Gastroesophageal sphincter (tissue), 3 donors: ENCODE results near the gene SDHB.

Experiments
- EP300 ChIP-seq: sonication (generic); formaldehyde crosslinking; IDR thresholded peaks from one replicate; pipeline ENCODE4 v1.6.1; 2017; ENCODE audit warnings: antibody characterized with exemption, mild to moderate bottlenecking
- POLR2A ChIP-seq, 2 donors: fragments of 450-650 bp; IDR thresholded peaks; one replicate each; pipeline ENCODE4 v1.6.1; 2017; ENCODE audit warnings: antibody characterized with exemption in 2 of 2, mild to moderate bottlenecking in 2 of 2, moderate library complexity in 1 of 2
- POLR2AphosphoS5 ChIP-seq: sonication (generic); formaldehyde crosslinking; IDR thresholded peaks from one replicate; pipeline ENCODE4 v1.6.1; 2017; ENCODE audit warnings: antibody characterized with exemption
- TF ChIP-seq, protein P1 (sequence below), 4 experiments: fragments of 200-600 bp in 2 of 4; fragments of 450-650 bp in 2 of 4; sonication (generic) in 1 of 4; IDR thresholded peaks; one replicate each; pipeline ENCODE4 v1.5.1; 2017 to 2019; ENCODE audit warnings: antibody characterized with exemption in 4 of 4, mild to moderate bottlenecking in 2 of 4, moderate library complexity in 2 of 4

DNA sequence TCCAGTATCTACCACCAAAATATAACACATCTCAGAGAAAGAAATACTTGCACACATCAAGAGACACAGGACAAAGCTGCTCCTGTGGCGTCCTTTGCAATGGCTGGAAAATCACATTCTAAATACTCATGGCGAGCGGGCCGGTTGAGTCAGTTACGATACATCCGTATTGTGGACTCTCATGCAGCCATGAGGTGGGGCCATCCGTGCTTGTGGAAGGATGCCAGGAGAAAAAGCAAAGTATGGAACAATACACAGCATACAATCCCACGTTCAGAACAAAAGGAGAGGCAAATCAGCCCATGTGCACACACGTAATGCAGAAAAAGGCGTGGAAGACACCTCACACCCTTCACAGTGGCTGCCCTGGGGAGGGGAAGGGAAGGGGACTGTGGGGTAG, 55.2 kb downstream of the SDHB start:
- TF ChIP-seq, protein P1, sequence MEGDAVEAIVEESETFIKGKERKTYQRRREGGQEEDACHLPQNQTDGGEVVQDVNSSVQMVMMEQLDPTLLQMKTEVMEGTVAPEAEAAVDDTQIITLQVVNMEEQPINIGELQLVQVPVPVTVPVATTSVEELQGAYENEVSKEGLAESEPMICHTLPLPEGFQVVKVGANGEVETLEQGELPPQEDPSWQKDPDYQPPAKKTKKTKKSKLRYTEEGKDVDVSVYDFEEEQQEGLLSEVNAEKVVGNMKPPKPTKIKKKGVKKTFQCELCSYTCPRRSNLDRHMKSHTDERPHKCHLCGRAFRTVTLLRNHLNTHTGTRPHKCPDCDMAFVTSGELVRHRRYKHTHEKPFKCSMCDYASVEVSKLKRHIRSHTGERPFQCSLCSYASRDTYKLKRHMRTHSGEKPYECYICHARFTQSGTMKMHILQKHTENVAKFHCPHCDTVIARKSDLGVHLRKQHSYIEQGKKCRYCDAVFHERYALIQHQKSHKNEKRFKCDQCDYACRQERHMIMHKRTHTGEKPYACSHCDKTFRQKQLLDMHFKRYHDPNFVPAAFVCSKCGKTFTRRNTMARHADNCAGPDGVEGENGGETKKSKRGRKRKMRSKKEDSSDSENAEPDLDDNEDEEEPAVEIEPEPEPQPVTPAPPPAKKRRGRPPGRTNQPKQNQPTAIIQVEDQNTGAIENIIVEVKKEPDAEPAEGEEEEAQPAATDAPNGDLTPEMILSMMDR (IDR thresholded peaks at IDR 0.05) = no peak
- TF ChIP-seq EP300 = no peak
- no peak for TF ChIP-seq POLR2A (IDR thresholded peaks at IDR 0.05)
- no peak for TF ChIP-seq POLR2AphosphoS5
